WTC11 (cell line): ENCODE measurements around the gene CCNG2. TPM values are rescaled to one million over a fixed set of nuclear protein-coding genes. Genes with fewer than 3 reads are reported as not detected.

Experiments used
- ATAC-seq: fragments of 200-7000 bp; cut with Tn5 transposase; 2 replicates; pipeline ENCODE4 v1.10.0; 2021; ENCODE audit warnings: mild to moderate bottlenecking, moderate library complexity
- CTCF ChIA-PET: fragments of 300-600 bp; sonication (Branson Sonifier 250); formaldehyde crosslinking; loops from one replicate; lab custom pipeline; 2021; ENCODE audit warnings: antibody characterized with exemption; lab: Charles Lee
- POLR2A ChIA-PET: fragments of 350-600 bp; sonication (Branson Sonifier 250); formaldehyde crosslinking; loops from one replicate; lab custom pipeline; 2021; ENCODE audit warnings: antibody characterized with exemption; lab: Charles Lee
- DNase-seq: peaks from one replicate; pipeline ENCODE4 v3.0.0; 2021; ENCODE audit warnings: low spot score
- H3K27ac Mint-ChIP-seq: 2 replicates; pipeline ENCODE4 v1.8.0; 2021; ENCODE audit warnings: mixed read lengths
- H3K27me3 Mint-ChIP-seq: 2 replicates; pipeline ENCODE4 v1.8.0; 2021; ENCODE audit warnings: low read depth, mild to moderate bottlenecking, moderate library complexity, mixed read lengths
- H3K36me3 Mint-ChIP-seq: 2 replicates; pipeline ENCODE4 v1.8.0; 2021; ENCODE audit warnings: mixed read lengths
- H3K4me1 Mint-ChIP-seq: 2 replicates; pipeline ENCODE4 v1.8.0; 2022; ENCODE audit warnings: mixed read lengths
- H3K4me3 Mint-ChIP-seq: 2 replicates; pipeline ENCODE4 v1.8.0; 2021; ENCODE audit warnings: mild to moderate bottlenecking, moderate library complexity, mixed read lengths
- H3K9me3 Mint-ChIP-seq: 2 replicates; pipeline ENCODE4 v1.8.0; 2021; ENCODE audit warnings: mixed read lengths
- ELF4 ChIP-seq: sonication (generic); formaldehyde crosslinking; IDR thresholded peaks from 2 replicates; pipeline ENCODE4 v1.8.1; 2022; ENCODE audit warnings: low read depth, mild to moderate bottlenecking, moderate library complexity, missing genetic modification reagents
- EMX1 ChIP-seq: fragments of 250-450 bp; sonication (Bioruptor Pico); IDR thresholded peaks from 2 replicates; pipeline ENCODE4 v1.8.0; 2021; ENCODE audit warnings: mild to moderate bottlenecking
- FOXK1 ChIP-seq: sonication (generic); formaldehyde crosslinking; IDR thresholded peaks from 2 replicates; pipeline ENCODE4 v1.8.0; 2022; ENCODE audit warnings: mild to moderate bottlenecking, moderate library complexity, missing genetic modification reagents
- FOXP4 ChIP-seq: sonication (generic); formaldehyde crosslinking; IDR thresholded peaks from 2 replicates; pipeline ENCODE4 v1.8.0; 2022; ENCODE audit warnings: mild to moderate bottlenecking, missing genetic modification reagents
- HMGXB4 ChIP-seq: sonication (generic); formaldehyde crosslinking; IDR thresholded peaks from 2 replicates; pipeline ENCODE4 v1.8.1; 2023; ENCODE audit warnings: mild to moderate bottlenecking, moderate library complexity, missing genetic modification reagents
- JAZF1 ChIP-seq: fragments of 250-450 bp; sonication (Bioruptor Pico); IDR thresholded peaks from 2 replicates; pipeline ENCODE4 v1.9.0; 2021; ENCODE audit warnings: moderate library complexity, mild to moderate bottlenecking, inconsistent platforms
- RELA ChIP-seq: sonication (generic); formaldehyde crosslinking; IDR thresholded peaks from 2 replicates; pipeline ENCODE4 v1.8.1; 2022; ENCODE audit warnings: missing genetic modification reagents, mild to moderate bottlenecking, borderline replicate concordance
- SP1 ChIP-seq: sonication (generic); formaldehyde crosslinking; conservative IDR thresholded peaks from 2 replicates; pipeline ENCODE4 v1.8.1; 2022; ENCODE audit warnings: missing genetic modification reagents
- STAT6 ChIP-seq: sonication (generic); formaldehyde crosslinking; conservative IDR thresholded peaks from 2 replicates; pipeline ENCODE4 v1.8.1; 2023; ENCODE audit warnings: mild to moderate bottlenecking, low read depth, missing genetic modification reagents, moderate library complexity
- TCF7 ChIP-seq: sonication (generic); formaldehyde crosslinking; IDR thresholded peaks from 2 replicates; pipeline ENCODE4 v1.8.0; 2022; ENCODE audit warnings: mild to moderate bottlenecking, low read depth, missing genetic modification reagents, moderate library complexity
- ZNF512 ChIP-seq: sonication (generic); formaldehyde crosslinking; IDR thresholded peaks from 2 replicates; pipeline ENCODE4 v1.8.1; 2022; ENCODE audit warnings: missing genetic modification reagents, borderline replicate concordance
- total RNA-seq: library from RNA; stranded (reverse); gene quantifications from 3 replicates; pipeline ENCODE4 v1.2.3, GENCODE V29; 2021
- TF ChIP-seq, protein P1 (sequence below): fragments of 250-450 bp; sonication (Bioruptor Pico); IDR thresholded peaks from 2 replicates; pipeline ENCODE4 v1.9.0; 2021; ENCODE audit warnings: mild to moderate bottlenecking, borderline replicate concordance
- TF ChIP-seq, protein P2 (sequence below): sonication (generic); formaldehyde crosslinking; IDR thresholded peaks from 2 replicates; pipeline ENCODE4 v1.8.0; 2022; ENCODE audit warnings: mild to moderate bottlenecking, missing genetic modification reagents
- TF ChIP-seq, protein P3 (sequence below): fragments of 250-450 bp; sonication (Bioruptor Pico); conservative IDR thresholded peaks from 2 replicates; pipeline ENCODE4 v1.9.0; 2021; ENCODE audit warnings: mild to moderate bottlenecking

The CCNG2 gene
- total RNA-seq, 1 experiment from 2014 or later, result 18.9 TPM

DNA sequence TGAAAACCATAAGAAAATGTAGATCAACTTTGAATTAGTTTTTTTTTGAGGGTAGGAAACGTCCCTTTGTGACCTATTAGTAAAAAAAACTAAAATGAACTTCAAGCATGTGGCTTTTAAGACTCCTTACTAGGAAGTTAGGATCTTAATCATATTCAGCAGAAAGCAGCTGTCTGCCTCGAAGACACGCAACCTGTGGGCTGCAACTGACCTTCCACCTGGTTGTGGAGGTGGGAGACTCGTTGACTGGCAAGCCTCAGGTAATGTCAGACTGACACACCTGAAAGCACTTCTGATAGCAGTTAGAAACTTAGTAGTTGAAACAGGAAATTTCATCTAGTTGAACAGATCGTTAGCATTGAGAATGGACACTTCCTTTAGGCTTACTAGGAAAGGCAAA, 37.4 kb downstream of the CCNG2 start (continued):
- no peak for TF ChIP-seq FOXK1

DNA sequence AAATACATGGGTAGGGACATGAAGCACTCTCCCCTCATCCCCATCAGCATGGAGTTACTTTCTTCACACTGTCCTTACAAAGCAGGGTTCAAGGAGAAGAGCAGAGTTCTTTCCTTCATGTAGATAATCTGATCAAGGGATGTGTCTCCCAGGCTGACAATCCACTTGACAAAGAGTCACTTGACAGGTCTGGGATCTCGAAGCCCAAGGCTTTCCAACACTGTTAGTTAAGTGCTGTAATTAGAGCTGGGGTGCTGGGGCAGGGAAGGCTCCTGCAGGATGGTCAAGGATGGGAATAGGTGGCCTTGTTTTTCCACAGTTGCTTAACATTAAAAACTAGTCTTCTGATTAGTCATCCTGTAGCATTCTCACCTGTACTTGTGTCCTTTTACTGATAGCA, 38.0 kb downstream of the CCNG2 start:
- H3K4me3 Mint-ChIP-seq, result no peak overlapping the region
- no peak overlapping the region for H3K27ac Mint-ChIP-seq
- peaks cover 8% of the 10 kb centered on the region for H3K4me1 Mint-ChIP-seq
- H3K27me3 Mint-ChIP-seq, result peaks cover 59% of the 10 kb centered on the region
- CTCF ChIA-PET, result no interaction called here
- no peaks in the 10 kb centered on the region for H3K9me3 Mint-ChIP-seq
- POLR2A ChIA-PET, result no interaction called here
- no peaks in the 10 kb centered on the region for H3K36me3 Mint-ChIP-seq
- ATAC-seq, result no peak
- TF ChIP-seq ZNF512 (CRISPR knock-in tag) (no peak), TCF7 (CRISPR knock-in tag) (no peak), ELF4 (no peak), HMGXB4 (CRISPR knock-in tag) (no peak), SP1 (CRISPR knock-in tag) (no peak)
- TF ChIP-seq, protein P1, sequence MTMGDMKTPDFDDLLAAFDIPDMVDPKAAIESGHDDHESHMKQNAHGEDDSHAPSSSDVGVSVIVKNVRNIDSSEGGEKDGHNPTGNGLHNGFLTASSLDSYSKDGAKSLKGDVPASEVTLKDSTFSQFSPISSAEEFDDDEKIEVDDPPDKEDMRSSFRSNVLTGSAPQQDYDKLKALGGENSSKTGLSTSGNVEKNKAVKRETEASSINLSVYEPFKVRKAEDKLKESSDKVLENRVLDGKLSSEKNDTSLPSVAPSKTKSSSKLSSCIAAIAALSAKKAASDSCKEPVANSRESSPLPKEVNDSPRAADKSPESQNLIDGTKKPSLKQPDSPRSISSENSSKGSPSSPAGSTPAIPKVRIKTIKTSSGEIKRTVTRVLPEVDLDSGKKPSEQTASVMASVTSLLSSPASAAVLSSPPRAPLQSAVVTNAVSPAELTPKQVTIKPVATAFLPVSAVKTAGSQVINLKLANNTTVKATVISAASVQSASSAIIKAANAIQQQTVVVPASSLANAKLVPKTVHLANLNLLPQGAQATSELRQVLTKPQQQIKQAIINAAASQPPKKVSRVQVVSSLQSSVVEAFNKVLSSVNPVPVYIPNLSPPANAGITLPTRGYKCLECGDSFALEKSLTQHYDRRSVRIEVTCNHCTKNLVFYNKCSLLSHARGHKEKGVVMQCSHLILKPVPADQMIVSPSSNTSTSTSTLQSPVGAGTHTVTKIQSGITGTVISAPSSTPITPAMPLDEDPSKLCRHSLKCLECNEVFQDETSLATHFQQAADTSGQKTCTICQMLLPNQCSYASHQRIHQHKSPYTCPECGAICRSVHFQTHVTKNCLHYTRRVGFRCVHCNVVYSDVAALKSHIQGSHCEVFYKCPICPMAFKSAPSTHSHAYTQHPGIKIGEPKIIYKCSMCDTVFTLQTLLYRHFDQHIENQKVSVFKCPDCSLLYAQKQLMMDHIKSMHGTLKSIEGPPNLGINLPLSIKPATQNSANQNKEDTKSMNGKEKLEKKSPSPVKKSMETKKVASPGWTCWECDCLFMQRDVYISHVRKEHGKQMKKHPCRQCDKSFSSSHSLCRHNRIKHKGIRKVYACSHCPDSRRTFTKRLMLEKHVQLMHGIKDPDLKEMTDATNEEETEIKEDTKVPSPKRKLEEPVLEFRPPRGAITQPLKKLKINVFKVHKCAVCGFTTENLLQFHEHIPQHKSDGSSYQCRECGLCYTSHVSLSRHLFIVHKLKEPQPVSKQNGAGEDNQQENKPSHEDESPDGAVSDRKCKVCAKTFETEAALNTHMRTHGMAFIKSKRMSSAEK (CRISPR knock-in tag), result no peak
- TF ChIP-seq, protein P2, sequence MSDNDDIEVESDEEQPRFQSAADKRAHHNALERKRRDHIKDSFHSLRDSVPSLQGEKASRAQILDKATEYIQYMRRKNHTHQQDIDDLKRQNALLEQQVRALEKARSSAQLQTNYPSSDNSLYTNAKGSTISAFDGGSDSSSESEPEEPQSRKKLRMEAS (CRISPR knock-in tag), result no peak
- TF ChIP-seq, protein P3, sequence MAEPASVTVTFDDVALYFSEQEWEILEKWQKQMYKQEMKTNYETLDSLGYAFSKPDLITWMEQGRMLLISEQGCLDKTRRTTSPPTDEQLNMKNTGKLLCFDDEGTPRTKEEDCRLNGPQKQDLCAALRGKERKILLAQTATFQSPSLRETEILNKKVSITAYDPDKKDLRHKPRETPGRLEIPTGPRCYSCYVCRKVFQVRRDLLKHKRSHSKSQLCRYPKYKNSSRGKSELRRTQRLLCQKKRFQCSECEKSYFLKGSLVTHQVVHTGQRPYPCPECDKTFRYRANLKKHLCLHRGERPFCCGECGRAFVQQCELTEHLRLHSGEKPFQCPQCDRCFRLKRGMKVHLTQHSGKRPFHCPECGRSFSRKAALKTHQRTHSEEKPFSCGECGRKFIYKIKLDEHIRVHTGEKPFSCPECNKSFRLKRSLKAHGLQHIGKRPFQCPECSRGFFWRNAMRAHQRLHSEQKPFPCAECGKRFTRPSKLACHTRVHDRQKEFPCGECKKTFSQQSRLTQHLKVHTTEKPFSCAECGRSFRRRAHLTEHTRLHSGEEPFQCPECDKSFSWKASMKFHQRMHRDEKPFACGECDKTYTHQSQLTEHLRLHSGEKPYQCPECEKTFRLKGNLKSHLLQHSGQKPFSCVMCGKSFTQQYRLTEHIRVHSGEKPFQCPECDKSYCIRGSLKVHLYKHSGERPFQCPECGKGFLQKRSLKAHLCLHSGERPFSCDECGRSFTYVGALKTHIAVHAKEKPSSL (CRISPR knock-in tag), result no peak
- TF ChIP-seq, all 79 proteins: peak for 0
- no peak for DNase-seq

DNA sequence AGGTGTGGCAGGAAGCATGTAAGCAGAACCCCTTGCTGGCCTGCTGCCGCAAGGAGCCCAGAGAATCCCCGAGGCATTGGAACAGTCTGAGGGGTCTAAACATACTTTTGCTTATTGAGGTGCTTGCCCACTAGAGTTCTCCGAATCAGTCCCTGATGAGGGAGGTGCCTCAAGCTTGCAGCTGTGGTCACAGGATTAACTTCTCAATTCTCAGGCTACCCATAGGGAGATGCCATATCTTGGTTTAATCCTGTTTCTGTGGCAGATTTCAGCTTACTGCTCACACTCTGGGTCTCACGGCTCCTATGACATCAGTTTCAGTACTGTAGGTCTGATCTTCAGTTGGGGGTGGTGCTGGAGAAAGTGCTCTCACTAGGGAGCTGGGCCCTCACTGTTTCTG, 39.9 kb downstream of the CCNG2 start:
- DNase-seq (no peak), ATAC-seq (no peak)
- Mint-ChIP-seq H3K9me3 (no peaks in the 10 kb centered on the region), H3K36me3 (no peaks in the 10 kb centered on the region), H3K4me3 (no peak overlapping the region), H3K4me1 (peaks cover 8% of the 10 kb centered on the region), H3K27ac (no peak overlapping the region), H3K27me3 (peaks cover 63% of the 10 kb centered on the region)
- no peak for TF ChIP-seq STAT6 (CRISPR knock-in tag)
- no peak for TF ChIP-seq RELA
- TF ChIP-seq JAZF1, result no peak
- no peak for TF ChIP-seq EMX1 (CRISPR knock-in tag)
- TF ChIP-seq FOXP4, result no peak
- ChIA-PET POLR2A (no interaction called here), CTCF (interaction anchor here (1.2 to 1.3 kb wide), 2 partner anchors 144 to 151 kb away, joined by 3 read pairs; no protein-coding TSS in a partner anchor)
